Sigmoid colon (tissue), 7 donors: Measurements from ENCODE around the gene CFI. TPM values are rescaled to one million over a fixed set of nuclear protein-coding genes. Genes with fewer than 3 reads are reported as not detected.

Experiments
- DNase-seq: peaks from one replicate; pipeline ENCODE4 v3.0.0-alpha.2; 2019
- H3K27ac ChIP-seq, 4 donors: fragments of 200-600 bp; sonication (generic); one replicate each; pipeline ENCODE4 v1.5.1; 2016 to 2019; ENCODE audit warnings: mild to moderate bottlenecking in 1 of 4
- H3K27me3 ChIP-seq, 3 donors: fragments of 200-600 bp; sonication (generic); one replicate each; pipeline ENCODE4 v1.5.1; 2019; ENCODE audit warnings: mild to moderate bottlenecking in 1 of 3
- H3K36me3 ChIP-seq, 4 donors: fragments of 200-600 bp; sonication (generic); one replicate each; pipeline ENCODE4 v1.5.1; 2016 to 2019
- H3K4me1 ChIP-seq, 4 donors: fragments of 200-600 bp; sonication (generic); one replicate each; pipeline ENCODE4 v1.5.1; 2017 to 2019
- H3K4me3 ChIP-seq, 4 donors: fragments of 200-600 bp; sonication (generic); one replicate each; pipeline ENCODE4 v1.5.1; 2017 to 2019; ENCODE audit warnings: mild to moderate bottlenecking in 2 of 4, moderate library complexity in 1 of 4
- H3K9me3 ChIP-seq, 4 donors: fragments of 200-600 bp in 3 of 4; sonication (generic) in 3 of 4; one replicate each; pipeline versions ENCODE4 v1.5.1 to v1.6.1; 2013 to 2019
- CTCF ChIP-seq, 4 experiments: fragments of 450-650 bp in 3 of 4; fragments of 200-600 bp in 1 of 4; IDR thresholded peaks; one replicate each; pipeline ENCODE4 v1.5.1; 2016 to 2019; ENCODE audit warnings: antibody characterized with exemption in 4 of 4, mild to moderate bottlenecking in 3 of 4, moderate library complexity in 2 of 4
- EP300 ChIP-seq, 4 donors: sonication (generic); formaldehyde crosslinking; IDR thresholded peaks; one replicate each; pipeline ENCODE4 v1.6.1; 2017; ENCODE audit warnings: antibody characterized with exemption in 4 of 4
- POLR2A ChIP-seq, 2 donors: fragments of 450-650 bp; IDR thresholded peaks; one replicate each; pipeline ENCODE4 v1.6.1; 2016; ENCODE audit warnings: antibody characterized with exemption in 2 of 2, mild to moderate bottlenecking in 2 of 2, moderate library complexity in 2 of 2
- POLR2AphosphoS5 ChIP-seq, 4 donors: sonication (generic); formaldehyde crosslinking; IDR thresholded peaks; one replicate each; pipeline ENCODE4 v1.6.1; 2017; ENCODE audit warnings: antibody characterized with exemption in 4 of 4
- WGBS, 2 donors: extraction: QIAGEN DNeasy Blood & Tissue Kit; methylation state at CpG; one replicate each; pipeline ENCODE4 v1.1.7; 2013; 5-methylcytosine and 5-hydroxymethylcytosine counted together
- intact Hi-C: fragments of 100-400 bp; cut with DNase I; formaldehyde crosslinking; loops from one replicate; pipeline ENCODE4 v1.15.1; 2023
- polyA plus RNA-seq, 3 donors: library from polyadenylated mRNA; stranded (reverse); fragments of 200-250 nt; gene quantifications; one replicate each; pipeline ENCODE4 v1.2.3, GENCODE V29; 2013
- total RNA-seq, 4 donors: library from RNA; depleted of rRNA; stranded (reverse); fragments of >200 nt; gene quantifications; one replicate each; pipeline ENCODE4 v1.1.0, GENCODE V29; 2016
- donor health status: healthy with polysubstance abuse.
- donor health status: Bipolar disorder and iron deficiency.
- donor health status: healthy.

The CFI gene
- total and polyA plus RNA-seq, 7 donors = 1.2 to 14.4 (median 7.5) TPM

DNA sequence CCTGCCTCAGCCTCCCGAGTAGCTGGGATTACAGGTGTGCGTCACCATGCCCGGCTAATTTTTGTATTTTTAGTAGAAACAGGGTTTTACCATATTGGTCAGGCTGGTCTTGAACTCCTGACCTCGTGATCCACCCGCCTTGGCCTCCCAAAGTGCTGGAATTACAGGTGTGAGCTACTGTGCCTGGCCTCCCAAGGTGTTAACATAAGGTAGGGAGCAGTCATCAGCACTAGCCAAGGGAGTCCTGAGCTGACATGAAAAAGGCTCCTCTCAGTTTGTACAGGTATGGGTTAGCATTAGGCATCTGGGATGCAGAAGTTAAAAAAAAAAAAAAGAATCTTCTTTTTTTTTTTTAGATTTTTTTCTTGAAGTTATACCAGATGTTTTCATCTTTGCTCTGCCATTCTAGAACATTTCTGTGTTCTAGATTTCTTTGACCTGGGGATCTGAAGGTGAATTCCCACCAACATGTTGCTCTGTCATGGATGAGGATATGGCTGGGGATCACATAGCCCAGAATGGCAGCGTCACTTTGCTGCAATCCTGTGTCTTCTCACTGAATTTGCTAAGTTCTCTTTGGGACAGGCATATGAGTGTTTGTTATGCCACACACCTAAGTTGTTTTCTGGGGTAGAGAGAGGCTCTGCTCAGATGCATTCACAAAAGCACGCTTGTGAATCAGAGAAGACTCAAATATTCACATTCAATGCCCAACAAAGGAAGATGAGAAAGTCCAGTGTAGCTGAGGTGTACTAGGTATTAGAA is 47.5 kb downstream of the CFI start:
- intact Hi-C loops = no loop called here
- no peaks in the 10 kb centered on the region for H3K36me3 ChIP-seq
- TF ChIP-seq POLR2AphosphoS5 (IDR thresholded peaks at IDR 0.05) (no peak), CTCF (IDR thresholded peaks at IDR 0.05) (no peak), EP300 (IDR thresholded peaks at IDR 0.05) (no peak), POLR2A (IDR thresholded peaks at IDR 0.05) (no peak)

GRCh38 chr4:109752525-109752924 is 49.3 kb downstream of the CFI start:
- no peaks in the 10 kb centered on the region for H3K27me3 ChIP-seq
- TF ChIP-seq EP300 (IDR thresholded peaks at IDR 0.05) = no peak
- TF ChIP-seq CTCF (IDR thresholded peaks at IDR 0.05) = no peak
- no peak for TF ChIP-seq POLR2AphosphoS5 (IDR thresholded peaks at IDR 0.05)
- TF ChIP-seq POLR2A (IDR thresholded peaks at IDR 0.05) = no peak
- no peaks in the 10 kb centered on the region for H3K4me1 ChIP-seq
- H3K4me3 ChIP-seq = no peak overlapping the region
- DNase-seq = no peak
- intact Hi-C loops = no loop called here
- no peaks in the 10 kb centered on the region for H3K36me3 ChIP-seq
- 0 to 65% methylated on average over 1 of the region's 1 CpG for WGBS, 2 donors
- no peak overlapping the region for H3K27ac ChIP-seq
- H3K9me3 ChIP-seq = no peaks in the 10 kb centered on the region

More for the DNA sequence above, 47.5 kb downstream of the CFI start:
- Histone ChIP-seq H3K4me3 (no peak overlapping the region), H3K4me1 (no peaks in the 10 kb centered on the region), H3K27ac (no peak overlapping the region), H3K27me3 (no peaks in the 10 kb centered on the region), H3K9me3 (no peaks in the 10 kb centered on the region)
- WGBS, 2 donors = 83 to 92% methylated on average over 7 of the region's 7 CpGs
- DNase-seq = no peak

DNA sequence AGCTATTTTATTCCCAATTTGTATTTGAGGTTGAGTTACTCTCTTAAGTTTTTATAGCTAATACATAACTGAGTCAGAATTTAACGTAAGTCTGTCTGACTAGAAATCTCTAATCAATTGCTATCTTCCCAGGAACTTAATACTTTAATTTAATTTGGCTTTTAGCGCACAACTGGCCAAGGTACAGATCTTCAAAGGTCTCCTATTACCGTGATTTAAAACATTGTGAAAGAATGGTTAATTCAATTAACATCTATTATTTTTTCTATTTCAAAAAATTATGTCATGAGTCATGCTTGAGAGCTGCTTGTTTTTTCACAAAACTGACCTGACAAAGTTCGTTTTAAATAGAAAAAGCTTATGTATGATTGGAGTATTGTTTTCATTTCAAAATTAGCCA is 49.9 kb downstream of the CFI start:
- Histone ChIP-seq H3K36me3 (no peaks in the 10 kb centered on the region), H3K4me1 (no peaks in the 10 kb centered on the region), H3K27me3 (no peaks in the 10 kb centered on the region), H3K9me3 (no peaks in the 10 kb centered on the region), H3K4me3 (no peak overlapping the region), H3K27ac (no peak overlapping the region)
- WGBS, 2 donors = 93% methylated on average over 4 of the region's 4 CpGs
- intact Hi-C loops = no loop called here
- DNase-seq = no peak
- TF ChIP-seq CTCF (IDR thresholded peaks at IDR 0.05) = no peak

DNA sequence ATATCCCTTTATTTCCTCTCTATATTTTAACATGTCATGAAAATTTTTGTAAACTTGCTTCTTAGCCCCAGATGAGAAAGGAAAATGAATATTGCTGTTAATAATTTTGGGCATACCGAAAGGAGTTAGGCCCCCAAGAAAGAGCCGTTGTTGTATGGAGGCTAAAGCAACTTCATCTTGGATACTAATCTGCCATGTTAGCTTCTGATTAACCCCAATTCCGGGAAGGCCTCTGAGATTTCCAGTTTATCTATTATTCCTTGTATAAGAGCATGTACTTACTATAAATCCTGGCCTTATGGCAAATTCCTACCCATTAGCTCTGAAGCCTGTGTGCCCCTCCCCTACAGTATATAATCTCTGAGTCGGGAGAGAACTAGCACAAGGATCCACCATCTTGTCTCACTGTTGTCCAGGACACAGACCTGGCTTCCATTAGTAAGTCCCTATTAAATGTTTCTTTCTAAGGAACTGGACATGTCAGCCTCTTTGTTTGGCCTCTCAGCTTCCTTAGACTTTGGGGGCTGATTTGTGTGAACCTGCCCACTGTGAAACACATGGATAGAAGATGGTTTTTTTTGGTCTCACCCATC is 51.1 kb downstream of the CFI start:
- no peak for DNase-seq
- Histone ChIP-seq H3K36me3 (no peaks in the 10 kb centered on the region), H3K4me3 (no peak overlapping the region), H3K9me3 (no peaks in the 10 kb centered on the region), H3K27ac (no peak overlapping the region), H3K4me1 (no peaks in the 10 kb centered on the region), H3K27me3 (no peaks in the 10 kb centered on the region)
- TF ChIP-seq POLR2AphosphoS5 (IDR thresholded peaks at IDR 0.05) (no peak), CTCF (IDR thresholded peaks at IDR 0.05) (no peak), EP300 (IDR thresholded peaks at IDR 0.05) (no peak), POLR2A (IDR thresholded peaks at IDR 0.05) (no peak)
- 95% methylated on average over 4 of the region's 4 CpGs for WGBS, 2 donors
- intact Hi-C loops = no loop called here
